Gastroesophageal sphincter (tissue), 2 donors: ENCODE measurements around the gene SENP2.

Source experiments
- EP300 ChIP-seq: sonication (generic); formaldehyde crosslinking; IDR thresholded peaks from one replicate; pipeline ENCODE4 v1.6.1; 2017; ENCODE audit warnings: antibody characterized with exemption, mild to moderate bottlenecking
- POLR2A ChIP-seq, 2 donors: fragments of 450-650 bp; IDR thresholded peaks; one replicate each; pipeline ENCODE4 v1.6.1; 2017; ENCODE audit warnings: antibody characterized with exemption in 2 of 2, mild to moderate bottlenecking in 2 of 2, moderate library complexity in 1 of 2
- POLR2AphosphoS5 ChIP-seq: sonication (generic); formaldehyde crosslinking; IDR thresholded peaks from one replicate; pipeline ENCODE4 v1.6.1; 2017; ENCODE audit warnings: antibody characterized with exemption

DNA sequence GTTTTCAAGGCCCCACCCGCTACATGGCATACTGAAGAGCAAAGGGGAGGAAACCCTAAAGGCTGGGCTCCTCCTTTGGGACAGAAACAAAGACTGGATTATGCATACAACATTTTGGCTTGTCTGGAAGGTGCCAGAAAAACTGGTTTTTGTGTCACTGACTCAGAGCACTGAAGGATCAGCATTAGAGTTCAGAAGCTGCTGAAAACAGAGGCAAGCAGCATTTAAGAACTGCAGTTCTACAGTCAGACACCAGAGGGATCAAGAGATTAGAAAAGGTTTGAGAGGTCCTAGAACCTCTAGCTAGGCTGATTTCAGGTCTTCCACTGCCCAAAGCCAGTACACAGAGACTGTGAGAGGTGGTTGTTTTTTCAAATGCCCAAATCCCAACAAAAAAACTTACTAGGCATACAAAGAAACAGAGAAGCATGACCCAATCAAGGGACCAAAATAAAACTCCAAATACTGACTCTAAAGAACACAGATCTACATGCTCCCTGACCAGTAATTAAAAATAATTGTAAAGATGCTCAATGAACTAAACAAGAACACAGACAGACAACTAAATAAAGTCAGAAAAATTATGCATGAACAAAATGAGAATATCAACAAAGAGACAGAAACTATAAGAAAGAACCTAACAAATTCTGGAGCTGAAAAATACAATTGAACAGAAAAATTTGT, 91.2 kb downstream of the SENP2 start:
- no peak for TF ChIP-seq POLR2A (IDR thresholded peaks at IDR 0.05)
- TF ChIP-seq POLR2AphosphoS5 = no peak
- TF ChIP-seq EP300 = no peak
